SK-N-MC (cell line): ENCODE measurements around the gene PNKD.
"Not testable (repeated sequence)": the region's sequence is repeated elsewhere in the genome, so short reads cannot be mapped to it uniquely, and the experiment has no call there.

ENCODE experiments used
- DNase-seq: peaks from one replicate; pipeline ENCODE4 v3.0.0-alpha.2; 2011; ENCODE audit warnings: low read depth, low spot score
- H3K27ac ChIP-seq: fragments of 200-600 bp; sonication (generic); 2 replicates; pipeline ENCODE4 v1.5.1; 2016; ENCODE audit warnings: mixed run types
- H3K36me3 ChIP-seq: fragments of 200-600 bp; sonication (generic); 2 replicates; pipeline ENCODE4 v1.6.1; 2017; ENCODE audit warnings: antibody characterized with exemption, low read length, mixed read lengths; ENCODE audit not compliant: insufficient read depth
- H3K4me3 ChIP-seq: fragments of 200-600 bp; sonication (generic); 2 replicates; pipeline ENCODE4 v1.5.1; 2016
- H3K9ac ChIP-seq: fragments of 200-600 bp; sonication (generic); 2 replicates; pipeline ENCODE4 v1.8.0; 2017; ENCODE audit warnings: mixed run types, mixed read lengths; ENCODE audit not compliant: insufficient read length
- H3K9me3 ChIP-seq: fragments of 200-600 bp; sonication (generic); 2 replicates; pipeline ENCODE4 v1.6.1; 2017; ENCODE audit warnings: low read depth, mild to moderate bottlenecking, antibody characterized with exemption, low read length, moderate library complexity, mixed read lengths
- EZH2 ChIP-seq: fragments of 200-600 bp; sonication (generic); IDR thresholded peaks from one replicate; pipeline ENCODE4 v1.6.1; 2017; ENCODE audit warnings: antibody characterized with exemption
- FOXP2 ChIP-seq: optimal IDR thresholded peaks from 2 replicates; pipeline ENCODE3; 2011; ENCODE audit warnings: mild to moderate bottlenecking, moderate library complexity; ENCODE audit not compliant: insufficient read depth; ENCODE audit errors: extremely low read length, control extremely low read depth
- POLR2AphosphoS5 ChIP-seq: IDR thresholded peaks from 2 replicates; pipeline ENCODE4 v1.6.1; 2012; ENCODE audit warnings: mild to moderate bottlenecking, low read depth, low read length, borderline replicate concordance

PNKD gene

GRCh38 chr2:218266316-218266979 is 3.9 kb upstream of the PNKD start:
- Histone ChIP-seq H3K9ac (no peak overlapping the region), H3K4me3 (no peak overlapping the region), H3K36me3 (peaks cover 19% of the 10 kb centered on the region; the same call in 1 of the 2 replicates), H3K9me3 (no peaks in the 10 kb centered on the region), H3K27ac (no peak overlapping the region)
- no peak for DNase-seq
- TF ChIP-seq EZH2 (no peak), POLR2AphosphoS5 (no peak), FOXP2 (no peak)

DNA sequence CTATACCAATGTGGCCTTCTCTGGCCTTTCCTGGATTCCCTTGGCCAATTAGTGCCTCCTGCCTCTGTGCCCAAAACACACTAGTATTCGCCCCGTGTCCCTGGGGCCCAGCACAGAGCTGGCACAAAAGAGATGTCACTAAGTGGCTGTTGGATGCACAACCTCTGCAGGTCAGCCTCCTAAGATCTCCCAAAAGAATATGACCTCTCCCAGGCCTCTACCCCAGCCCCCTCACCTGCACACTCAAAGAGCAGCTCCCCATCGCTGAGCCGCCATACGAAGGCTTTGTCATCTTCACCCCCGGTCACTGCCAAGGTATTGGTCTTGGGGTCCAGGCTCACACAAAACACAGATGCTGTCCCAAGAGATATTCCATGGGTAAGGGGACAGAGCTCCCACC is 3.1 kb upstream of the PNKD start:
- H3K9ac ChIP-seq = no peak overlapping the region
- TF ChIP-seq FOXP2 (no peak), POLR2AphosphoS5 (no peak)
- H3K4me3 ChIP-seq = no peak overlapping the region
- H3K9me3 ChIP-seq = no peaks in the 10 kb centered on the region
- DNase-seq = no peak
- H3K27ac ChIP-seq = no peak overlapping the region
- H3K36me3 ChIP-seq = peaks cover 19% of the 10 kb centered on the region; the same call in 1 of the 2 replicates

GRCh38 chr2:218270721-218271486 is 585 bp downstream of the PNKD start:
- Histone ChIP-seq H3K27ac (no peak overlapping the region), H3K9me3 (no peaks in the 10 kb centered on the region), H3K36me3 (peaks cover 37% of the 10 kb centered on the region; the same call in 1 of the 2 replicates), H3K4me3 (peak overlapping the region; percentile 91), H3K9ac (peak overlapping the region; percentile 73)
- no peak for DNase-seq
- no peak for TF ChIP-seq POLR2AphosphoS5
- TF ChIP-seq EZH2 = no peak
- no peak for TF ChIP-seq FOXP2

- DNase-seq = no peak
Measured at GRCh38 chr2:218271487-218271797, 1.1 kb downstream of the PNKD start.

DNA sequence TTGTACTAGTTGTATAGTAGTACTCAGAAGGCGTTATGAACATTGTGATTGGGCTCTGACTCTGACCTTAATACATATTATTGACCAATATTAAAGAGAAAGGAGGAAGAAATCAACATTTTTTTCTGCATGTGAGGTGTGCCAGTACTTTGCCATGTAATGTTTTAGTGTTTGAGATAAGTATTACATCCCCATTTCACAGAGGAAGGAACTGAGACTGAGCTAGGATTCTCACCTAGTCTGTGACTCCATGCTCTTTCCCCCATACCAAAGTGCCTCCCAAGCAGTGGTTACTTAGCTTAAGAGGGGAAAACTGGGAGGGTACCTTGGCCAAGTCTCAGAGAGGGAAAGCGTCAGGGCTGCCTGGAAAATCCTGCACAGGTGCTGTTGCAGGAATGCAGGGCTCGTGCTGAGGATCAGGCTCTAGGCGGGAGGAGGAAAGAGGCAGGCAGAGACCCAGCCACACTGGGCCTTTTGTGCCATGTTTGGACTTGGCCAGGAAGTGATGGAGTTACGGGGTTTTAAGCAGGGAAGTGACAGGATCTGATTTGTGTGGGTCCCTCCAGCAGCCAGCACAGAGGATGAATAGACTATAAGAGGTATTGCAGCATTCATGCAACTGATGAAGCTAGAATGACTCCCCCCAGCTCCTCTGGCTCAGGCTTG is 1.7 kb downstream of the PNKD start:
- DNase-seq = no peak
- H3K36me3 ChIP-seq = peaks cover 29% of the 10 kb centered on the region; the same call in 1 of the 2 replicates
- H3K9me3 ChIP-seq = no peaks in the 10 kb centered on the region
- H3K27ac ChIP-seq = no peak overlapping the region
- H3K4me3 ChIP-seq = peak overlapping the region; percentile 91; the same call in 1 of the 2 replicates
- H3K9ac ChIP-seq = no peak overlapping the region
- TF ChIP-seq POLR2AphosphoS5 = no peak
- no peak for TF ChIP-seq FOXP2
- no peak for TF ChIP-seq EZH2

More at GRCh38 chr2:218271487-218271797, 1.1 kb downstream of the PNKD start:
- peak overlapping the region; percentile 73 for H3K9ac ChIP-seq
- no peak overlapping the region for H3K27ac ChIP-seq
- H3K9me3 ChIP-seq = no peaks in the 10 kb centered on the region
- TF ChIP-seq FOXP2 (no peak), POLR2AphosphoS5 (no peak), EZH2 (no peak)
- H3K4me3 ChIP-seq = peak overlapping the region; percentile 91
- H3K36me3 ChIP-seq = peaks cover 32% of the 10 kb centered on the region; the same call in 1 of the 2 replicates

- Histone ChIP-seq H3K27ac (no peak overlapping the region), H3K4me3 (peak overlapping the region; percentile 56; the same call in 1 of the 2 replicates), H3K9ac (no peak overlapping the region), H3K36me3 (peaks cover 27% of the 10 kb centered on the region; the same call in 1 of the 2 replicates), H3K9me3 (no peaks in the 10 kb centered on the region)
- TF ChIP-seq POLR2AphosphoS5 = peak; percentile 49
- no peak for TF ChIP-seq FOXP2
- DNase-seq = peak; percentile 87
Measured at GRCh38 chr2:218272531-218273212, 2.4 kb downstream of the PNKD start.

DNA sequence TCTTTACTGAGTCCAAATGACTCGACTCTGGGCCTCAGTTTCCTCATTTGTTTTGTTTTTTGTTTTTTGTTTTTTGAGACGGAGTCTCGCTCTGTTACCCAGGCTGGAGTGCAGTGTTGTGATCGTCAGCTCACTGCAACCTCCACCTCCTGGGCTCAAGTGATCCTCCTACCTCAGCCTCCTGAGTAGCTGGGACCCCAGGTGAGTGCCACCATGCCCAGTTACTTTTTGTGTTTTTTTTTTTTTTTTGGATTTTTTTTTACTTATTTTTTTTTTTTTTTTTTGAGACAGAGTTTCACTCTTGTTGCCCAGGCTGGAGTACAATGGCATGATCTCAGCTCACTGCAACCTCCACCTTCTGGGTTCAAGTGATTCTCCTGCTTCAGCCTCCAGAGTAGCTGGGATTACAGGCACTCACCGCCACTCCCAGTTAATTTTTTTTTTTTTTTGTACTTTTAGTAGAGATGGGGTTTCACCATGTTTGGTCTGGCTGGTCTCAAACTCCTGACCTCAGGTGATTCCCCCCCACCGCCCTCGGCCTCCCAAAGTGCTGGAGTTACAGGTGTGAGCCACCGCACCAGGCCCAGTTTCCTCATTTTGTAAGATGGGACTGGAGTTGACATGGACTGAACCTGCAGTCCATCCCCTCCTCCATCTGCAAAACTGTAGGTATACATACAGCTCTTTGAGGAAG is 3.0 kb downstream of the PNKD start:
- not testable (repeated sequence) for H3K9ac ChIP-seq, H3K9me3 ChIP-seq, DNase-seq, H3K27ac ChIP-seq
- Histone ChIP-seq H3K36me3 (peaks cover 27% of the 10 kb centered on the region; the same call in 1 of the 2 replicates), H3K4me3 (peak overlapping the region; percentile 56; the same call in 1 of the 2 replicates)

DNA sequence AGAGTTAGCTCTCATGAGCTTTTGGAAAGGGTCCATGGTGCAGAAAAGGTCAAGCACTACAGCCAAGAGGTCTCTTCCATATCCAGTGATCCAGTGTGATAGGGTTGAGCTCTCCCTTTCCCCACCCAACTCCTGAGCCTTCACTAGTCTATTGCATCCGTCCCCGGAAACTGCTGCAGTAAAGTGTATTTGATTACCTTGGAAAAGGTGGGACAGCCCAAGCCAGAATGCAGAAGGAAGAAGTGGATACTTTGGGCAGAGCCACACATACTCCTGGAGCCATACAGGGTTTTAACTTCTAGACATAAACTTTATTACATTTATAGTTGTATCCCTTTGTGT is 3.6 kb downstream of the PNKD start:
- no peak for DNase-seq
- no peak overlapping the region for H3K27ac ChIP-seq
- H3K9me3 ChIP-seq = no peaks in the 10 kb centered on the region
- no peak overlapping the region for H3K4me3 ChIP-seq
- no peak overlapping the region for H3K9ac ChIP-seq
- H3K36me3 ChIP-seq = peaks cover 27% of the 10 kb centered on the region; the same call in 1 of the 2 replicates
- no peak for TF ChIP-seq EZH2
- TF ChIP-seq FOXP2 = no peak
- no peak for TF ChIP-seq POLR2AphosphoS5
